CD4-positive, alpha-beta T cell (primary cell): ENCODE measurements around the gene KCNJ5. TPM values are rescaled to one million over a fixed set of nuclear protein-coding genes. Genes with fewer than 3 reads are reported as not detected.

Experiments used
- ATAC-seq: fragments of 200-7000 bp; cut with Tn5 transposase; one replicate; pipeline ENCODE4 v1.10.0; 2022; ENCODE audit warnings: mild to moderate bottlenecking; ENCODE audit not compliant: poor library complexity
- CTCF ChIA-PET: fragments of 350-600 bp; sonication (Branson Sonifier 250); formaldehyde crosslinking; loops from one replicate; lab custom pipeline; 2021; ENCODE audit warnings: antibody characterized with exemption, inconsistent platforms; lab: Charles Lee
- POLR2A ChIA-PET: fragments of 350-600 bp; sonication (Branson Sonifier 250); formaldehyde crosslinking; loops from one replicate; lab custom pipeline; 2021; ENCODE audit warnings: antibody characterized with exemption, inconsistent platforms; lab: Charles Lee
- DNase-seq, 14 experiments: peaks; one replicate each; pipeline ENCODE4 v3.0.0-alpha.2; 2013 to 2020; ENCODE audit warnings: mixed read lengths in 2 of 14
- H3K27ac ChIP-seq, 2 donors: one replicate each; pipeline versions ENCODE4 v1.5.1 to v1.7.0; 2013; ENCODE audit warnings: low read length in 2 of 2, low read depth in 1 of 2, mild to moderate bottlenecking in 1 of 2
- H3K27me3 ChIP-seq, 2 experiments: 1 replicate in 1 of 2; 2 replicates in 1 of 2; pipeline versions ENCODE4 v1.6.1 to v1.7.0; 2013; ENCODE audit warnings: low read length in 2 of 2, control low read depth in 1 of 2, mild to moderate bottlenecking in 1 of 2, moderate library complexity in 1 of 2; ENCODE audit not compliant: insufficient read depth in 2 of 2, control insufficient read depth in 1 of 2
- H3K36me3 ChIP-seq: one replicate; pipeline ENCODE4 v1.6.1; 2013; ENCODE audit warnings: low read length, control low read depth; ENCODE audit not compliant: insufficient read depth
- H3K4me1 ChIP-seq: one replicate; pipeline ENCODE4 v1.6.1; 2013; ENCODE audit warnings: low read length, control low read depth; ENCODE audit not compliant: insufficient read depth
- H3K4me3 ChIP-seq: one replicate; pipeline ENCODE4 v1.5.1; 2013; ENCODE audit warnings: mild to moderate bottlenecking, low read length, moderate library complexity
- H3K9me3 ChIP-seq, 2 experiments: 1 replicate in 1 of 2; 2 replicates in 1 of 2; pipeline versions ENCODE4 v1.6.1 to v1.7.0; 2013; ENCODE audit warnings: low read length in 2 of 2, mild to moderate bottlenecking in 2 of 2, control low read depth in 1 of 2, moderate library complexity in 1 of 2; ENCODE audit not compliant: control insufficient read depth in 1 of 2, insufficient read depth in 1 of 2
- H3K27ac Mint-ChIP-seq: one replicate; pipeline ENCODE4 v1.8.0; 2020; ENCODE audit warnings: mixed read lengths
- H3K27me3 Mint-ChIP-seq: one replicate; pipeline ENCODE4 v1.8.0; 2021; ENCODE audit warnings: mixed read lengths
- H3K36me3 Mint-ChIP-seq: one replicate; pipeline ENCODE4 v1.8.0; 2021; ENCODE audit warnings: low read depth, mixed read lengths
- H3K4me1 Mint-ChIP-seq: one replicate; pipeline ENCODE4 v1.8.0; 2021; ENCODE audit warnings: low read depth, mixed read lengths
- H3K4me3 Mint-ChIP-seq: one replicate; pipeline ENCODE4 v1.8.0; 2020; ENCODE audit warnings: mild to moderate bottlenecking, mixed read lengths
- H3K9me3 Mint-ChIP-seq: one replicate; pipeline ENCODE4 v1.8.0; 2020; ENCODE audit warnings: mixed read lengths
- CTCF ChIP-seq: fragments of 200-600 bp; IDR thresholded peaks from one replicate; pipeline ENCODE4 v1.8.0; 2022; ENCODE audit warnings: antibody characterized with exemption, mild to moderate bottlenecking
- intact Hi-C, 2 experiments: fragments of 100-400 bp; cut with DNase I in 1 of 2; cut with micrococcal nuclease in 1 of 2; formaldehyde crosslinking; loops; one replicate each; pipeline versions ENCODE4 v1.15.1 to v1.9.0; 2023 to 2025; cut with DNase I, micrococcal nuclease
- total RNA-seq, 174 experiments: library from RNA in 2 of 174; stranded (reverse) in 2 of 174; gene quantifications; one replicate each; pipeline ENCODE4 v1.2.3 and lab custom pipeline; 2021 to 2026

Gene KCNJ5
- total RNA-seq, 2 experiments from 2014 or later, result 0.05 TPM; not detected in 1

GRCh38 chr11:128878455-128878854, 12.7 kb upstream of the KCNJ5 start:
- no peaks in the 10 kb centered on the region for H3K4me1 ChIP-seq
- POLR2A ChIA-PET, result no interaction called here
- H3K9me3 ChIP-seq, result no peaks in the 10 kb centered on the region
- H3K27me3 ChIP-seq, result peaks cover 9 to 16% of the 10 kb centered on the region in 2 experiments
- no peaks in the 10 kb centered on the region for H3K36me3 ChIP-seq
- intact Hi-C loops, result no loop called here
- ATAC-seq, result no peak
- TF ChIP-seq CTCF, result no peak
- no peak overlapping the region for H3K4me3 ChIP-seq
- Mint-ChIP-seq H3K36me3 (no peaks in the 10 kb centered on the region), H3K4me3 (no peak overlapping the region), H3K27ac (no peak overlapping the region), H3K4me1 (no peaks in the 10 kb centered on the region), H3K27me3 (peaks cover 30% of the 10 kb centered on the region), H3K9me3 (no peaks in the 10 kb centered on the region)
- no peak for DNase-seq
- CTCF ChIA-PET, result no interaction called here
- no peak overlapping the region for H3K27ac ChIP-seq

GRCh38 chr11:128879817-128880216, 11.3 kb upstream of the KCNJ5 start:
- H3K27me3 ChIP-seq, result peaks cover 9 to 24% of the 10 kb centered on the region in 2 experiments
- ChIA-PET POLR2A (no interaction called here), CTCF (no interaction called here)
- H3K27me3 Mint-ChIP-seq, result peaks cover 36% of the 10 kb centered on the region
- H3K36me3 Mint-ChIP-seq, result no peaks in the 10 kb centered on the region
- no peaks in the 10 kb centered on the region for H3K36me3 ChIP-seq
- H3K4me1 Mint-ChIP-seq, result peaks cover 3% of the 10 kb centered on the region
- no peak for TF ChIP-seq CTCF
- H3K27ac Mint-ChIP-seq, result no peak overlapping the region
- no peaks in the 10 kb centered on the region for H3K9me3 Mint-ChIP-seq
- intact Hi-C loops, result loop anchor here (5.0 kb wide), 2 partner anchors 452 to 872 kb away; no protein-coding TSS in a partner anchor
- H3K4me3 ChIP-seq, result no peak overlapping the region
- H3K9me3 ChIP-seq, result no peaks in the 10 kb centered on the region
- ATAC-seq, result no peak
- H3K27ac ChIP-seq, result no peak overlapping the region
- H3K4me3 Mint-ChIP-seq, result no peak overlapping the region
- DNase-seq, result no peak
- H3K4me1 ChIP-seq, result no peaks in the 10 kb centered on the region

- no peaks in the 10 kb centered on the region for H3K36me3 ChIP-seq
- TF ChIP-seq CTCF, result no peak
- ATAC-seq, result no peak
- Mint-ChIP-seq H3K4me1 (peaks cover 4% of the 10 kb centered on the region), H3K36me3 (no peaks in the 10 kb centered on the region), H3K9me3 (no peaks in the 10 kb centered on the region), H3K4me3 (no peak overlapping the region), H3K27ac (no peak overlapping the region), H3K27me3 (peaks cover 47% of the 10 kb centered on the region)
- intact Hi-C loops, result loop anchor here (5.0 kb wide), 2 partner anchors 451 to 871 kb away; no protein-coding TSS in a partner anchor
- H3K27ac ChIP-seq, result no peak overlapping the region
- no peak for DNase-seq
- H3K4me1 ChIP-seq, result no peaks in the 10 kb centered on the region
- ChIA-PET POLR2A (interaction anchor here (0.5 kb wide), 1 partner anchor 834 kb away, joined by 3 read pairs; no protein-coding TSS in a partner anchor), CTCF (no interaction called here)
- H3K27me3 ChIP-seq, result peaks cover 9 to 24% of the 10 kb centered on the region in 2 experiments
- H3K4me3 ChIP-seq, result no peak overlapping the region
- H3K9me3 ChIP-seq, result no peaks in the 10 kb centered on the region
These were observed 9.9 kb upstream of the KCNJ5 start for GRCh38 chr11:128881221-128881620.
